Tracheal epithelial cell (primary cell): Measurements from ENCODE around the gene HP. TPM values are rescaled to one million over a fixed set of nuclear protein-coding genes. Genes with fewer than 3 reads are reported as not detected.

ENCODE experiments used
- total RNA-seq: library from RNA; depleted of rRNA; stranded (reverse); fragments of >200 nt; gene quantifications from 2 replicates; pipeline ENCODE4 v1.2.1, GENCODE V29; 2014

The HP gene, protein sequence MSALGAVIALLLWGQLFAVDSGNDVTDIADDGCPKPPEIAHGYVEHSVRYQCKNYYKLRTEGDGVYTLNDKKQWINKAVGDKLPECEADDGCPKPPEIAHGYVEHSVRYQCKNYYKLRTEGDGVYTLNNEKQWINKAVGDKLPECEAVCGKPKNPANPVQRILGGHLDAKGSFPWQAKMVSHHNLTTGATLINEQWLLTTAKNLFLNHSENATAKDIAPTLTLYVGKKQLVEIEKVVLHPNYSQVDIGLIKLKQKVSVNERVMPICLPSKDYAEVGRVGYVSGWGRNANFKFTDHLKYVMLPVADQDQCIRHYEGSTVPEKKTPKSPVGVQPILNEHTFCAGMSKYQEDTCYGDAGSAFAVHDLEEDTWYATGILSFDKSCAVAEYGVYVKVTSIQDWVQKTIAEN
- total RNA-seq = not detected in 2 replicates

DNA sequence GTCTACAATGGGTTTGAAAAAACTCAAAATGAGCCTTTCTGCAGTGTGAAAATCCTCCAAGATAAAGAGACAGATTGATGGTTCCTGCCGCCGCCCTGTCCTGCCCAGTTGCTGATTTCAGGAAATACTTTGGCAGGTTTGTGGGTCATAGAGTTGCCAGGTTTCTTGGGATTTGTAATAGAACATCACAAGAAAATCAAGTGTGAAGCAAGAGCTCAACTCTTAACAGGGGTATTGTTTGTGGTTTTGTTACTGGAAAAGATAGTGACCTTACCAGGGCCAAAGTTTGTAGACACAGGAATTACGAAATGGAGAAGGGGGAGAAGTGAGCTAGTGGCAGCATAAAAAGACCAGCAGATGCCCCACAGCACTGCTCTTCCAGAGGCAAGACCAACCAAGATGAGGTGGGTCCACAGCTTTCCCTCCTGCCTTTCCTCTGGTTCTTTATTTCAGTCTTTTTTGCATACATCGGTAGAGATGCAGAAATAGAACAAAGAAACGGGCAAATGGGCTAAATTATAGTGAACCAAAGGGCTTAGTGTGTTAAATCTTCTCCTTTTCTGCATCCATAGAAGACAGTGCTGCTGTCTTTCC, at the start of gene HP:
Gene HP (plus strand): TSS at position 252 of the 594 bp plus-strand sequence. CDS start 148 bp downstream, at position 400.

DNA sequence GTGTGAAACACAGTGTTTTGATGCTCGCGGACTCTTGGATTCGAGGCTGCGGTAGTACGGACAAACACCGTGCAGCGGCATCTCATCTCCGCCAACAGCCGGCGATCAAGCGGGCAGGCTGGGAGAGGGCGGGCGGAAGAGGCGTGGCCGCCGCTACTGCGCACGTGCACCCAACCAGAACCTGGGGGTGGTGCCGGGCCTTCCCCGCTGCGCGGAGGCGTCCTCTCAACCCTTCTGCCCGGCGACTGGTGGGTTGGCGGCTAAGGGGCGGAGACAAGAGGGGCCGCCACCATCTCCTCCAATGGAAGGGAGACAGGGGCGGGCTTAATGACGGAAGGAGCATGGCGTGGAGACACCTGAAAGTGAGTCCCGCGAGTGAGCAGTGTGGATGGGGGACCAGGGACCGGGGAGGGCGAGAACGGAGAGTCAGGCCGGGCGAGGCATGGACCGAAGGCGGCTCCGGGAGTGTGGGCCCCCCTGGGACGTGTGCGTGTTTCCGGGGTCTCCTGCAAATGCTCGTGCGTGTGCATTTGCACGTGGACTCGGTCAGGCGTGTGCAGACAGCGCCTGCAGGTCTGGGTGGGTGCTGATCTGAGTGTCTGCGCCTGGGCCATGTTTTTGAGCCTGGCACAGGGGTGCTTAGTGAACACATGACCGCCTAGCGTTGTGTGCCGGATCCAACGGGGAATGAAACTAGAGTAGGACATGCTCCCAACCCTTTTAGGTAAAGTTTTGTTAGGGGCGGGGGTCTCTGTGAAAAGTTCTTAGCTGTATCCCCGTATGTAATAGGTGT, 45.7 kb upstream of the HP start, which contains the start of gene DHODH:
Gene DHODH (plus strand): TSS at position 321 of the 793 bp plus-strand sequence. CDS start 21 bp downstream, at position 342.

DNA sequence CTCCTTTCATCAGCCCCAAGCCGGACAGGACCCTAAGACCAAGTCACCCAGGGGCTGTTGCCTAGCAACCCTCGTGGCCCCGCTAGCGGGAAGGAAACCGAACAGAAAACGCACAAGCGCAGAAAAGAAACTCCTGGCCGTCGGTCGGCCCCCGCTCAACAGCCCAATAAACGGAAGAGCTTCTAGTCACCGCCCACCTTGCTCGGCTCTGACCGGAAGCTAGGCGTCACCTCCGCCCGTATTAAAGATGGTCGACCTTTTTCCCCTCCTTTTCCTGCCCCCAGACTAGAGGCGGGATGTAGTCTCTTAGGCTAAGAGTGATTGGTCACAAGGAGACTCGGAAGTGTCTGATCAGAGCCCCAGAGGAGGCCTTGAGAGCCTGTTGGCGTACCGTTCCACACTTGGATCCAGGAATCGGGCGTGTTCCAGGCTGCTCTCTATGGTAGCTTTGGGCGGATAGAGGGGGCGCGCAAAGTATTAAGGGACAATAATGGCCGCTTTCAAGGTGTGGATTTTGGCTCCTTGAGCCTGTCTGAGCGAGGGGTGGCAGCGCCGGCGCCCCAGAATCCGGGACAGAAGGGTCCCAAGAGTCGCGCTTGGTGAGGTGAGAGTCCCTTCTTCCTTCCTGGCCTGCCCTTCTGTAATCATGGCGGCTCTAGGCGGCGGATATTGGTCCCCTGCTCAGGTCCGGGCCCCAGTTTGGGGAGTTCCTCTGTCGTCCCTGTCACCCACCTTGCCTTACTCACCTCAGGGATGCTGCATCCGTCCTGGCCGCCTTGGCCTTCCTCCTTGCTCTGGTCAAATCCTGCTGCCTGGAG, 39.4 kb downstream of the HP start, which contains the start of the genes DHX38 and TXNL4B:
Gene DHX38 (plus strand): TSS at position 400 of the 818 bp plus-strand sequence. CDS start 2,311 bp downstream, outside the sequence.
Gene TXNL4B (minus strand): TSS at position 173 of the 818 bp plus-strand sequence. CDS start 2,871 bp downstream, outside the sequence.

Other genes starting within 250 kb of the HP start
- 31.1 and 51.1 TPM in 2 replicates for gene AP1G1, start 245.7 kb upstream of the HP start, total RNA-seq
- gene ATXN1L, start 208.5 kb upstream of the HP start, total RNA-seq = 8.1 and 11.6 TPM in 2 replicates
- gene ZNF821, start 170.3 kb upstream of the HP start, total RNA-seq = 5.5 TPM in 2 replicates
- 168 and 175 TPM in 2 replicates for gene IST1, start 159.0 kb upstream of the HP start, total RNA-seq
- gene PKD1L3, start 54.1 kb upstream of the HP start, total RNA-seq = not detected in 2 replicates
- 5.1 and 8.3 TPM in 2 replicates for gene DHODH, start 45.8 kb upstream of the HP start, total RNA-seq
- not detected in 2 replicates for gene HPR, start 8.7 kb downstream of the HP start, total RNA-seq
- gene TXNL4B, start 39.1 kb downstream of the HP start, total RNA-seq = 3.6 TPM in 2 replicates
- 38.6 and 83.9 TPM in 2 replicates for gene DHX38, start 39.3 kb downstream of the HP start, total RNA-seq
- 1.3 TPM in 1 of 2 replicates, not detected in the other for gene PMFBP1, start 117.7 kb downstream of the HP start, total RNA-seq